ENCODE measurements around the gene SLC12A2.

SLC12A2 gene

DNA sequence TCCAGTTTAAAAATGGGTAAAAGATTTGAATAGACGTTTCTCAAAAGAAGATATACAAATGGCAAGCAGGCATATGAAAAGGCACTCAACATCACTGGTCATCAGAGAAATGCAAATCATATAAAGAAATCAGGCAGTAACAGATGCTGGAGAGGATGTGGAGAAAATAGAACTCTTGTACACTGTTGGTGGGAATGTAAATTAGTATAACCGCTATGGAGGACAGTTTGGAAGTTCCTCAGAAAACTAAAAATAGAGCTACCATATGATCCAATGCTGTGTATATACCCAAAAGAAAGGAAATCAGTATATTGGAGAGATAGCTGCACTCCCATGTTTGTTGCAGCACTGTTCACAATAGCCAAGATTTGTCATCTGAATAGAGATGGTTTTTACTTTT lies 42.7 kb downstream of the SLC12A2 start:
- no peak overlapping the region for H3K9ac ChIP-seq (ENCODE audit: insufficient read length)
- TF ChIP-seq FOXP2 (optimal IDR thresholded peaks at IDR 0.05; ENCODE audit: control extremely low read depth, extremely low read length, insufficient read depth), result no peak
- no peak for TF ChIP-seq EZH2 (IDR thresholded peaks at IDR 0.05)
- TF ChIP-seq POLR2AphosphoS5 (IDR thresholded peaks at IDR 0.05; ENCODE audit: borderline replicate concordance, low read depth, low read length), result no peak
- DNase-seq (ENCODE audit: low read depth, low spot score), result no peak
- no peaks in the 10 kb centered on the region for H3K9me3 ChIP-seq (ENCODE audit: low read depth, low read length)
- H3K27ac ChIP-seq, result no peak overlapping the region
- no peaks in the 10 kb centered on the region for H3K36me3 ChIP-seq (ENCODE audit: insufficient read depth, low read length)
- no peak overlapping the region for H3K4me3 ChIP-seq

DNA sequence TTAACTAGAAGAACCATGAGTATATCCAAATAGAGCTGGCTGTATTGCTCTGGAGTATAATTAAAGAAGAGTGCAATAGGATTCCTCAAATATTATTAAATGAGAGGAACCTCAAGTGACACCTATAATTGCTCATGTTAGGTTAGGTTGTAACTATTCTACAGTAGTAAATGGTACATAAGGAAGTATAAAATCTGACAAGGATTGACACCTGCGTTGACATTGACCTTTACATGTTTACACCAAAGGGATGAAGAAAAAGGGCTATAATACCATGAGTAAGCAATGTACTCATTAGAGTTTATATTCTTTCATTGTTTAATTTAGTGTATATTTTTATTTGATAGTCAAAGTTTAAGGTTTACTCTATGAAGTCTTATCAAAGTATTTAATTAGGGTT lies 48.9 kb downstream of the SLC12A2 start:
- H3K9me3 ChIP-seq (ENCODE audit: low read depth, low read length), result no peaks in the 10 kb centered on the region
- H3K4me3 ChIP-seq, result no peak overlapping the region
- DNase-seq (ENCODE audit: low read depth, low spot score), result no peak
- TF ChIP-seq EZH2 (IDR thresholded peaks at IDR 0.05) (no peak), POLR2AphosphoS5 (IDR thresholded peaks at IDR 0.05; ENCODE audit: borderline replicate concordance, low read depth, low read length) (no peak)
- no peak overlapping the region for H3K27ac ChIP-seq
- no peaks in the 10 kb centered on the region for H3K36me3 ChIP-seq (ENCODE audit: insufficient read depth, low read length)
- H3K9ac ChIP-seq (ENCODE audit: insufficient read length), result no peak overlapping the region

DNA sequence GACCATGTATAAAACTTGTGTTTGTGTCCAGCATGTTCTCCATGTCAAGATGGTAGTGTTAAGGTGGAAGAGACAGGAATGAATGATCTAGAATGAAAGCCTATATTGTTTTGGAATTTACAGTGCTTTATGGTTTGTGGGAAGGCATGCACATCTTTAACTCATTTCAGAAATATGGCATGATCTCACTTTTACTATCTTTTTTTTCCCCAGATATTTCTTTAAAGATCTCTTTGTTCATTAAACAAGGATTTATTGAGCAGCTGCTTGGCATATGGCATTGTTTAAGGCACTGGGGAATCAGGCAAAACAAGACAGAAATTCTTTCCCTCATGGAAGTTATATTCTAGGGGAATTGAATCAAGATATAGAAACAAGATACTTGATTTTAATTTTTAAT lies 51.7 kb downstream of the SLC12A2 start:
- TF ChIP-seq POLR2AphosphoS5 (IDR thresholded peaks at IDR 0.05; ENCODE audit: borderline replicate concordance, low read depth, low read length), result no peak
- no peak for TF ChIP-seq EZH2 (IDR thresholded peaks at IDR 0.05)
- no peak for TF ChIP-seq FOXP2 (optimal IDR thresholded peaks at IDR 0.05; ENCODE audit: control extremely low read depth, extremely low read length, insufficient read depth)
- no peak for DNase-seq (ENCODE audit: low read depth, low spot score)
- no peak overlapping the region for H3K9ac ChIP-seq (ENCODE audit: insufficient read length)
- no peaks in the 10 kb centered on the region for H3K36me3 ChIP-seq (ENCODE audit: insufficient read depth, low read length)
- no peaks in the 10 kb centered on the region for H3K9me3 ChIP-seq (ENCODE audit: low read depth, low read length)
- no peak overlapping the region for H3K27ac ChIP-seq
- no peak overlapping the region for H3K4me3 ChIP-seq

DNA sequence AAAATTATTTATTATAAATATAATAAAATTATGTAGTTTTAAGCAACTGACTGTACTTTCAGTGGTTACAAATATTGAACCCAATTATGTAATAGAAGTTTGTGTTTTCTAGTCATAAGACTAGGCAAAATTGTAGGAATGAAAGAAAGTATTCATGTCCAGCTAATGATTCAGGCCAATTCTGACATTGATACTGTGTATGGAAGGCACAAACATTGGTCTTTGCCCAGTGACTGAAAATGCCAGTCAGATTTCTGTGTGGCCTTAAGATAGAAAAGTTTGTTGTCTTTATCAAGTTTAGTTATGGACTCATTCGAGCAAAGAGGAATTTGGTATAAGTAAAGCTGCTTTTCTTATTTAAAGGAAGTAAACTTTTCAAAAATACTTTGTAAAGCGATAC lies 60.3 kb downstream of the SLC12A2 start:
- no peak overlapping the region for H3K4me3 ChIP-seq
- H3K36me3 ChIP-seq (ENCODE audit: insufficient read depth, low read length), result no peaks in the 10 kb centered on the region
- H3K9me3 ChIP-seq (ENCODE audit: low read depth, low read length), result no peaks in the 10 kb centered on the region
- no peak for DNase-seq (ENCODE audit: low read depth, low spot score)
- TF ChIP-seq POLR2AphosphoS5 (IDR thresholded peaks at IDR 0.05; ENCODE audit: borderline replicate concordance, low read depth, low read length), result no peak
- TF ChIP-seq EZH2 (IDR thresholded peaks at IDR 0.05), result no peak
- TF ChIP-seq FOXP2 (optimal IDR thresholded peaks at IDR 0.05; ENCODE audit: control extremely low read depth, extremely low read length, insufficient read depth), result no peak
- H3K27ac ChIP-seq, result no peak overlapping the region
- H3K9ac ChIP-seq (ENCODE audit: insufficient read length), result no peak overlapping the region

DNA sequence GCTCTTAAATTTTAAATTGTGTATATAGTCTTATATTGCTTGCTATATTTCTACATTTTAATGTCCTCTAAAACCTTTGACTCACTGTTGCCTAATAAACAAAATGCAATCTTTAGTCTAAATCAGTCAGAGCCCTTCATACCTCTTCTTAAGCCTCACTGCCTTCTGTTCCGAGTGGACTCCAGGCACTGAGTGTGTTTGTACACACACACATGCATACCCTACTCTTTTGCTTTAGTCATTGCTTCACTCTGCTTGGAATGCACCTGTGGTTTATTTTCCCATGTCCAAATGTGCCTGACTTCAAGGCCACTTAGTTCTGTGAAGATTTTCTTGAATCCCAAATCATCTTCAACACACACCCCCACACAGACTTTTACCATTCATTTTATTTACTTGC lies 60.9 kb downstream of the SLC12A2 start:
- Histone ChIP-seq H3K4me3 (no peak overlapping the region), H3K9ac (ENCODE audit: insufficient read length) (no peak overlapping the region), H3K36me3 (ENCODE audit: insufficient read depth, low read length) (no peaks in the 10 kb centered on the region), H3K27ac (no peak overlapping the region), H3K9me3 (ENCODE audit: low read depth, low read length) (no peaks in the 10 kb centered on the region)
- no peak for DNase-seq (ENCODE audit: low read depth, low spot score)
- TF ChIP-seq POLR2AphosphoS5 (IDR thresholded peaks at IDR 0.05; ENCODE audit: borderline replicate concordance, low read depth, low read length) (no peak), FOXP2 (optimal IDR thresholded peaks at IDR 0.05; ENCODE audit: control extremely low read depth, extremely low read length, insufficient read depth) (no peak)

DNA sequence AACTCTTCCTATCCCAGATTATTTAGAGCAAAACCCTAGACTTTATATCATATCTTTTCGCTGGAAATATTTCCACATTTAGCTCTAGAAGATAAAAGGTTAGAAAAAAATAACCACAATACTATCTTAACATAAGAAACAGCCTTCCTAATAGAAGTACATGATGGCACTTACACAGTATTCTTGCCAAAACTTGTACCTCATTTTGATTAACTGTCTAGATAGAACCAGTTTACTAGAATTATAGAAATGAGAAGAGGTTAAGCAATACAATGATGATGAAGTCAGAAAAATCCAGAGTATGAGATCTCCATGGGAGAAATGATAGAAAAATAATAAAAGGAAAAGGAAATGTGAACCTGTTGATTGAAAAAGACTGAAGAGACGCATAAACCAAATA lies 63.1 kb downstream of the SLC12A2 start:
- DNase-seq (ENCODE audit: low read depth, low spot score), result no peak
- H3K9ac ChIP-seq (ENCODE audit: insufficient read length), result no peak overlapping the region
- TF ChIP-seq POLR2AphosphoS5 (IDR thresholded peaks at IDR 0.05; ENCODE audit: borderline replicate concordance, low read depth, low read length), result no peak
- no peak for TF ChIP-seq EZH2 (IDR thresholded peaks at IDR 0.05)
- TF ChIP-seq FOXP2 (optimal IDR thresholded peaks at IDR 0.05; ENCODE audit: control extremely low read depth, extremely low read length, insufficient read depth), result no peak
- H3K4me3 ChIP-seq, result no peak overlapping the region
- H3K27ac ChIP-seq, result no peak overlapping the region
- H3K9me3 ChIP-seq (ENCODE audit: low read depth, low read length), result no peaks in the 10 kb centered on the region
- no peaks in the 10 kb centered on the region for H3K36me3 ChIP-seq (ENCODE audit: insufficient read depth, low read length)

DNA sequence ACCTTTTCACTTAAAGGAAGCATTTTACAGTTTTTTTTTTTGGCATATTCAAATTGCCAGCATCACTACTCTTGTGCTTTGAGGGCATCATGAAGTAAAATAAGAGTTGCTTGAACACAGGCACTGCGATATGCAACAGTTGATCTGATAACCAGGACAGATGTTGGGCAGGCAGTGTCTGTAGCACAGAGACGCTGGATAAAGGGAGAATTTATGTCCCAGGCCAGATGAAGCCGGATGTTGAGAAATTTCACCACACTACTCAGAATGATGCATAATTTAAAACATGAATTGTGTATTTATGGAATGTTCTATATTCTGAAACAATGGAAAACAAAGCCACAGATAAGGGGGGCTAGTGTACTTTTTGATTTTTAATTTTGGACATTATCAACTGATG lies 71.4 kb downstream of the SLC12A2 start:
- Histone ChIP-seq H3K36me3 (ENCODE audit: insufficient read depth, low read length) (no peaks in the 10 kb centered on the region), H3K9ac (ENCODE audit: insufficient read length) (no peak overlapping the region)

DNA sequence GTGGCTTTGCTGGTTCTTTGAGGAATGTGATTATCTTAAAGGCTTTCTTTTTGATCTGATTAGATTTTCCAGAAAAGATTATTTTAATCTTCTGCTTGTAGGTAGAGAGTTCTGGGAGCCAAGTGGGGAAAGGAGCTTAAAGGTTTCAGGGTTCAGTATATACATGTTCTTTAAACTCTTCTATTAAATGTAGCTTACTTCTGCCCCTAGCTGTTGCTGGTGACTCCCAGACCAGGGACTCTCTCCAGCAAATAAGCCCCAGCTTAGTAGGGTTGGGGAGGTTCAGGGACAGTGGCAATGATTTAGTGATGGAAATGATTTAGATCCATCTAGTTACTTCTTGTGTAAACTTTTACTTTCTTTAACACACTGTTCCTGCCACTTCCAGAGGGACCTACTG lies 72.2 kb downstream of the SLC12A2 start:
- Histone ChIP-seq H3K27ac (no peak overlapping the region), H3K9ac (ENCODE audit: insufficient read length) (no peak overlapping the region), H3K36me3 (ENCODE audit: insufficient read depth, low read length) (no peaks in the 10 kb centered on the region), H3K4me3 (no peak overlapping the region), H3K9me3 (ENCODE audit: low read depth, low read length) (no peaks in the 10 kb centered on the region)
- DNase-seq (ENCODE audit: low read depth, low spot score), result no peak
- no peak for TF ChIP-seq POLR2AphosphoS5 (IDR thresholded peaks at IDR 0.05; ENCODE audit: borderline replicate concordance, low read depth, low read length)
- TF ChIP-seq EZH2 (IDR thresholded peaks at IDR 0.05), result no peak
- TF ChIP-seq FOXP2 (optimal IDR thresholded peaks at IDR 0.05; ENCODE audit: control extremely low read depth, extremely low read length, insufficient read depth), result no peak

More for the DNA sequence above, 71.4 kb downstream of the SLC12A2 start:
- Histone ChIP-seq H3K27ac (no peak overlapping the region), H3K9me3 (ENCODE audit: low read depth, low read length) (no peaks in the 10 kb centered on the region), H3K4me3 (no peak overlapping the region)
- no peak for DNase-seq (ENCODE audit: low read depth, low spot score)
- no peak for TF ChIP-seq EZH2 (IDR thresholded peaks at IDR 0.05)
- TF ChIP-seq POLR2AphosphoS5 (IDR thresholded peaks at IDR 0.05; ENCODE audit: borderline replicate concordance, low read depth, low read length), result no peak
- TF ChIP-seq FOXP2 (optimal IDR thresholded peaks at IDR 0.05; ENCODE audit: control extremely low read depth, extremely low read length, insufficient read depth), result no peak

DNA sequence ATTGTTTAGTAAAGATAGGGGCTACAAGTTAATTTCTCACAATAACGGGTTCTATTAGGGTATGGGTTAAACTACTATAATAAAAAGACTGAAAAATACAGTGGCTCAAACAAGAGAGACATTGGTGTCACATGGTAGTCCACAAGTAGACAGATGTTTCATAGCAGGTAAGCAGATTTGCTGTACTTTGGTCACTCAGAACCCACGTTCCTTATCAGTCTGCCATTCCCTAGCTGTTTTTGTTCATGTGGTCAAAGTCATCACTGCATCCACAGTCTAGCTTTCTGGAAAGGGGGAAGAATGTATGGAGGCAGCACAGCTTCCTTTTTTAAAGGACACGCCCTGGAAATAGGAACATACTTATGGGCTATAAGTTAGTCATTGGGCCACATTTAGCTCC lies 73.0 kb downstream of the SLC12A2 start:
- no peak overlapping the region for H3K27ac ChIP-seq
- H3K9ac ChIP-seq (ENCODE audit: insufficient read length), result no peak overlapping the region
- no peak overlapping the region for H3K4me3 ChIP-seq
- no peak for TF ChIP-seq POLR2AphosphoS5 (IDR thresholded peaks at IDR 0.05; ENCODE audit: borderline replicate concordance, low read depth, low read length)
- TF ChIP-seq FOXP2 (optimal IDR thresholded peaks at IDR 0.05; ENCODE audit: control extremely low read depth, extremely low read length, insufficient read depth), result no peak
- no peak for TF ChIP-seq EZH2 (IDR thresholded peaks at IDR 0.05)
- no peaks in the 10 kb centered on the region for H3K36me3 ChIP-seq (ENCODE audit: insufficient read depth, low read length)
- no peak for DNase-seq (ENCODE audit: low read depth, low spot score)
- no peaks in the 10 kb centered on the region for H3K9me3 ChIP-seq (ENCODE audit: low read depth, low read length)
